Measurements from ENCODE around the gene C22orf23. TPM values are rescaled to one million over a fixed set of nuclear protein-coding genes. Genes with fewer than 3 reads are reported as not detected.

C22orf23 gene
- total RNA-seq, 1 donor from 2014 or later, result not detected

GRCh38 chr22:37972527-37972926 is 19.1 kb upstream of the C22orf23 start:
- TF ChIP-seq CTCF (IDR thresholded peaks at IDR 0.05), result no peak
- intact Hi-C loops (cut with DNase I), result no loop called here

GRCh38 chr22:37971475-37972434 is 18.4 kb upstream of the C22orf23 start:
- intact Hi-C loops (cut with DNase I), result no loop called here
- Histone ChIP-seq H3K27ac (no peak overlapping the region), H3K4me1 (no peaks in the 10 kb centered on the region), H3K9me3 (no peaks in the 10 kb centered on the region), H3K4me3 (no peak overlapping the region), H3K36me3 (peaks cover 19 to 21% of the 10 kb centered on the region in 2 donors), H3K27me3 (no peaks in the 10 kb centered on the region)
- no peak for DNase-seq (ENCODE audit: low spot score in 2 of 2)
- TF ChIP-seq CTCF (IDR thresholded peaks at IDR 0.05), result no peak

More at GRCh38 chr22:37972527-37972926, 19.1 kb upstream of the C22orf23 start:
- Histone ChIP-seq H3K27me3 (no peaks in the 10 kb centered on the region), H3K36me3 (peaks cover 13% of the 10 kb centered on the region in 2 donors), H3K27ac (no peak overlapping the region), H3K9me3 (no peaks in the 10 kb centered on the region), H3K4me1 (no peaks in the 10 kb centered on the region), H3K4me3 (no peak overlapping the region)
- DNase-seq (ENCODE audit: low spot score in 2 of 2), result no peak

- H3K9me3 ChIP-seq, result no peaks in the 10 kb centered on the region
- H3K36me3 ChIP-seq, result peaks cover 19 to 23% of the 10 kb centered on the region in 2 donors
- no peak overlapping the region for H3K4me3 ChIP-seq
- DNase-seq (ENCODE audit: low spot score in 2 of 2), result no peak
- H3K27ac ChIP-seq, result no peak overlapping the region
- H3K4me1 ChIP-seq, result no peaks in the 10 kb centered on the region
- TF ChIP-seq CTCF (IDR thresholded peaks at IDR 0.05), result no peak
- H3K27me3 ChIP-seq, result no peaks in the 10 kb centered on the region
- intact Hi-C loops (cut with DNase I), result no loop called here
Measured at GRCh38 chr22:37970864-37971263, 17.5 kb upstream of the C22orf23 start.

- intact Hi-C loops (cut with DNase I), result no loop called here
- Histone ChIP-seq H3K27me3 (no peaks in the 10 kb centered on the region), H3K27ac (no peak overlapping the region), H3K4me3 (no peak overlapping the region), H3K4me1 (no peaks in the 10 kb centered on the region), H3K36me3 (peaks cover 19 to 23% of the 10 kb centered on the region in 2 donors), H3K9me3 (no peaks in the 10 kb centered on the region)
- no peak for TF ChIP-seq CTCF (IDR thresholded peaks at IDR 0.05)
- no peak for DNase-seq (ENCODE audit: low spot score in 2 of 2)
Measured at GRCh38 chr22:37968452-37969251, 15.3 kb upstream of the C22orf23 start.

GRCh38 chr22:37967637-37968451 is 14.4 kb upstream of the C22orf23 start:
- intact Hi-C loops (cut with DNase I), result no loop called here

More at GRCh38 chr22:37967637-37968451, 14.4 kb upstream of the C22orf23 start:
- no peak for TF ChIP-seq CTCF (IDR thresholded peaks at IDR 0.05)
- Histone ChIP-seq H3K27ac (no peak overlapping the region), H3K36me3 (peaks cover 27 to 30% of the 10 kb centered on the region in 2 donors), H3K27me3 (no peaks in the 10 kb centered on the region), H3K4me1 (no peaks in the 10 kb centered on the region), H3K4me3 (no peak overlapping the region), H3K9me3 (no peaks in the 10 kb centered on the region)
- no peak for DNase-seq (ENCODE audit: low spot score in 2 of 2)

Measured in ascending aorta (tissue), 2 donors.